ENCODE data around the gene ATP10A. TPM values are rescaled to one million over a fixed set of nuclear protein-coding genes. Genes with fewer than 3 reads are reported as not detected.

Gene ATP10A
- total RNA-seq, 1 experiment from 2014 or later, result 3.9 TPM

DNA sequence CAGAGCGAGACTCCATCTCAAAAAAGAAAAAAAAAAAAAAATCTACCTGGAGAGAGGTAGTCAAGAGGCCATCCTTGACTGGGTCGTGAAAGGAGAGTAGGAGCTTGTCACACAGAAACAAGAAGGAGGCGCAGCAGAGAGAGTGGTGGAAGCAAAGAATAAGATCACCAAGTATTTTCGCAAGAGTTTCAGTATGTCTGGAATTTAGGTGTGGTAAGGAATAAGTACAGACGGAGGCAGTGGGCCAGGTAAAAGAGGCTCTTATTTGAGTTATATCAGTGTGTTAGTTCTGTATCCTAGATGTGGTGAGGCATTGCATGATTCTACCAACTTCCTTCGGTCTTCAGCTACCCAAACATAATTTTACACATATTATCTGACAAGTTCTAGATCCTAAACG is 14.6 kb upstream of the ATP10A start:
- Mint-ChIP-seq H3K4me1 (no peaks in the 10 kb centered on the region), H3K27me3 (ENCODE audit: low read depth) (no peaks in the 10 kb centered on the region), H3K9me3 (peaks cover 1 to 2% of the 10 kb centered on the region in 2 experiments; a peak in 4 of 5 replicates), H3K36me3 (ENCODE audit: insufficient read depth in 1 of 3, low read depth in 3 of 3) (peaks cover 0 to 2% (median 0%) of the 10 kb centered on the region in 3 experiments; a peak in 2 of 7 replicates), H3K4me3 (no peak overlapping the region), H3K27ac (no peak overlapping the region)
- H2AFZ ChIP-seq (ENCODE audit: low read length), result no peak overlapping the region
- no peaks in the 10 kb centered on the region for H3K23me2 ChIP-seq (ENCODE audit: insufficient read length, low read depth, low read length, poor library complexity, severe bottlenecking)
- H2BK20ac ChIP-seq (ENCODE audit: low read depth, low read length, poor library complexity, severe bottlenecking), result no peak overlapping the region
- no peak overlapping the region for H3K23ac ChIP-seq (ENCODE audit: insufficient read length, low read depth, low read length)
- WGBS (ENCODE audit: extremely low coverage, insufficient read length, low lambda C conversion rate), result no CpG with 5 or more reads among the region's 7 CpGs
- no peak overlapping the region for H2BK12ac ChIP-seq (ENCODE audit: insufficient read length, low read depth, low read length)
- TF ChIP-seq, protein P1, sequence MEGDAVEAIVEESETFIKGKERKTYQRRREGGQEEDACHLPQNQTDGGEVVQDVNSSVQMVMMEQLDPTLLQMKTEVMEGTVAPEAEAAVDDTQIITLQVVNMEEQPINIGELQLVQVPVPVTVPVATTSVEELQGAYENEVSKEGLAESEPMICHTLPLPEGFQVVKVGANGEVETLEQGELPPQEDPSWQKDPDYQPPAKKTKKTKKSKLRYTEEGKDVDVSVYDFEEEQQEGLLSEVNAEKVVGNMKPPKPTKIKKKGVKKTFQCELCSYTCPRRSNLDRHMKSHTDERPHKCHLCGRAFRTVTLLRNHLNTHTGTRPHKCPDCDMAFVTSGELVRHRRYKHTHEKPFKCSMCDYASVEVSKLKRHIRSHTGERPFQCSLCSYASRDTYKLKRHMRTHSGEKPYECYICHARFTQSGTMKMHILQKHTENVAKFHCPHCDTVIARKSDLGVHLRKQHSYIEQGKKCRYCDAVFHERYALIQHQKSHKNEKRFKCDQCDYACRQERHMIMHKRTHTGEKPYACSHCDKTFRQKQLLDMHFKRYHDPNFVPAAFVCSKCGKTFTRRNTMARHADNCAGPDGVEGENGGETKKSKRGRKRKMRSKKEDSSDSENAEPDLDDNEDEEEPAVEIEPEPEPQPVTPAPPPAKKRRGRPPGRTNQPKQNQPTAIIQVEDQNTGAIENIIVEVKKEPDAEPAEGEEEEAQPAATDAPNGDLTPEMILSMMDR (conservative IDR thresholded peaks at IDR 0.05), result no peak
- H3K18ac ChIP-seq (ENCODE audit: insufficient read length, low read depth, low read length), result no peak overlapping the region
- H3K4me2 ChIP-seq (ENCODE audit: insufficient read depth, insufficient read length, low read length), result no peak overlapping the region
- H4K91ac ChIP-seq (ENCODE audit: insufficient read length, low read depth, low read length), result no peak overlapping the region
- H3K14ac ChIP-seq (ENCODE audit: insufficient read depth, low read length), result no peak overlapping the region
- no peak overlapping the region for H2BK15ac ChIP-seq (ENCODE audit: low read depth, low read length)
- H3K56ac ChIP-seq (ENCODE audit: insufficient read length, low read depth, low read length), result no peak overlapping the region
- DNase-seq, result no peak
- no peaks in the 10 kb centered on the region for H3K79me2 ChIP-seq (ENCODE audit: insufficient read depth, low read length)
- no peaks in the 10 kb centered on the region for H3K9me3 ChIP-seq (ENCODE audit: control insufficient read depth, low read depth, low read length)
- H4K8ac ChIP-seq (replicated peaks; ENCODE audit: insufficient read length, low read depth, low read length), result no peak overlapping the region
- no peak overlapping the region for H4K5ac ChIP-seq (ENCODE audit: insufficient read length, low read depth, low read length)
- no peak overlapping the region for H3K9ac ChIP-seq (ENCODE audit: extremely low read depth, insufficient read length, low read length)
- H3K27me3 ChIP-seq (ENCODE audit: insufficient read depth, low read length), result no peaks in the 10 kb centered on the region
- no peak overlapping the region for H2BK5ac ChIP-seq (ENCODE audit: insufficient read length, low read length)
- H3K4me1 ChIP-seq (ENCODE audit: insufficient read depth, low read length), result no peaks in the 10 kb centered on the region
- no peak overlapping the region for H2AK5ac ChIP-seq (ENCODE audit: insufficient read length, low read length)
- no peaks in the 10 kb centered on the region for H3K79me1 ChIP-seq (ENCODE audit: insufficient read depth, low read depth, low read length, poor library complexity, severe bottlenecking)
- no peak overlapping the region for H3K4ac ChIP-seq (ENCODE audit: low read depth, low read length)
- no peak overlapping the region for H3K27ac ChIP-seq (ENCODE audit: insufficient read length, low read depth, low read length)
- H2BK120ac ChIP-seq (ENCODE audit: low read depth, low read length, poor library complexity, severe bottlenecking), result no peak overlapping the region
- H3T11ph ChIP-seq (ENCODE audit: low read length), result no peak overlapping the region
- H4K20me1 ChIP-seq (ENCODE audit: control insufficient read depth, insufficient read depth, insufficient read length), result no peaks in the 10 kb centered on the region
